GM23248 (cell line): ENCODE data around the gene LRRTM2.

Source experiments
- EZH2 ChIP-seq: fragments of 200-600 bp; sonication (generic); IDR thresholded peaks from 2 replicates; pipeline ENCODE4 v1.6.1; 2018; ENCODE audit warnings: antibody characterized with exemption, mild to moderate bottlenecking; ENCODE audit not compliant: insufficient read depth, poor library complexity, severe bottlenecking
- EZH2phosphoT487 ChIP-seq: fragments of 200-600 bp; sonication (generic); IDR thresholded peaks from 2 replicates; pipeline ENCODE4 v1.6.1; 2018; ENCODE audit warnings: antibody characterized with exemption, moderate library complexity, mild to moderate bottlenecking, low read depth; ENCODE audit not compliant: insufficient read depth

- TF ChIP-seq EZH2phosphoT487 = no peak
- no peak for TF ChIP-seq EZH2
Measured at GRCh38 chr5:138820695-138821094, 54.4 kb downstream of the LRRTM2 start.
